HG02588 (cell line): ENCODE measurements around the gene COL1A2.

Experiments used
- ATAC-seq: cut with Tn5 transposase; IDR thresholded peaks from one replicate; pipeline ENCODE4 v1.9.1; 2021; ENCODE audit warnings: mild to moderate bottlenecking, moderate library complexity; ENCODE audit not compliant: unreplicated experiment

Gene COL1A2

GRCh38 chr7:94409200-94409948, 14.7 kb downstream of the COL1A2 start:
- no peak for ATAC-seq

GRCh38 chr7:94410413-94411187, 15.9 kb downstream of the COL1A2 start:
- ATAC-seq = no peak

- no peak for ATAC-seq
Measured at GRCh38 chr7:94411188-94411466, 16.4 kb downstream of the COL1A2 start.

GRCh38 chr7:94412762-94413322, 18.1 kb downstream of the COL1A2 start:
- ATAC-seq = no peak

GRCh38 chr7:94414481-94414880, 19.8 kb downstream of the COL1A2 start:
- no peak for ATAC-seq

GRCh38 chr7:94414980-94415379, 20.3 kb downstream of the COL1A2 start:
- no peak for ATAC-seq

GRCh38 chr7:94417306-94417705, 22.6 kb downstream of the COL1A2 start:
- ATAC-seq = no peak

GRCh38 chr7:94417901-94418300, 23.2 kb downstream of the COL1A2 start:
- ATAC-seq = no peak

- no peak for ATAC-seq
Measured at GRCh38 chr7:94418851-94419250, 24.2 kb downstream of the COL1A2 start.

GRCh38 chr7:94420328-94420727, 25.6 kb downstream of the COL1A2 start:
- ATAC-seq = no peak

- ATAC-seq = no peak
Measured at GRCh38 chr7:94421681-94422080, 27.0 kb downstream of the COL1A2 start.

GRCh38 chr7:94422136-94422535, 27.4 kb downstream of the COL1A2 start:
- ATAC-seq = no peak

- no peak for ATAC-seq
Measured at GRCh38 chr7:94422827-94423460, 28.2 kb downstream of the COL1A2 start.

- ATAC-seq = no peak
Measured at GRCh38 chr7:94423863-94424735, 29.4 kb downstream of the COL1A2 start.

- no peak for ATAC-seq
Measured at GRCh38 chr7:94425546-94425945, 30.9 kb downstream of the COL1A2 start.

- no peak for ATAC-seq
Measured at GRCh38 chr7:94426980-94427875, 32.5 kb downstream of the COL1A2 start.

- no peak for ATAC-seq
Measured at GRCh38 chr7:94429153-94429552, 34.5 kb downstream of the COL1A2 start.

- no peak for ATAC-seq
Measured at GRCh38 chr7:94431176-94431575, 36.5 kb downstream of the COL1A2 start.

- ATAC-seq = no peak
Measured at GRCh38 chr7:94431619-94432280, 37.1 kb downstream of the COL1A2 start.
